Heart left ventricle (tissue), 16 donors: ENCODE measurements around the gene OR7A5. TPM values are rescaled to one million over a fixed set of nuclear protein-coding genes. Genes with fewer than 3 reads are reported as not detected.
"Not testable (repeated sequence)": the region's sequence is repeated elsewhere in the genome, so short reads cannot be mapped to it uniquely, and the experiment has no call there.

Experiments
- ATAC-seq, 4 donors: fragments of 200-7000 bp; cut with Tn5 transposase; one replicate each; pipeline ENCODE4 v1.9.1; 2020 to 2022; ENCODE audit warnings: moderate library complexity in 4 of 4, mild to moderate bottlenecking in 3 of 4, moderate number of reproducible peaks in 1 of 4
- DNase-seq, 5 donors: peaks; one replicate each; pipeline ENCODE4 v3.0.0-alpha.2; 2020
- H3K27ac ChIP-seq, 12 donors: fragments of 200-600 bp; sonication (generic) in 4 of 12; one replicate each; pipeline versions ENCODE4 v1.5.0 to v1.8.0; 2016 to 2022; ENCODE audit warnings: mild to moderate bottlenecking in 2 of 12
- H3K27me3 ChIP-seq, 9 donors: fragments of 200-600 bp; sonication (generic) in 2 of 9; one replicate each; pipeline versions ENCODE4 v1.5.1 to v1.8.0; 2016 to 2022; ENCODE audit warnings: mild to moderate bottlenecking in 3 of 9
- H3K36me3 ChIP-seq, 9 donors: fragments of 200-600 bp; sonication (generic) in 2 of 9; one replicate each; pipeline versions ENCODE4 v1.5.0 to v1.8.0; 2018 to 2022; ENCODE audit warnings: mild to moderate bottlenecking in 2 of 9
- H3K4me1 ChIP-seq, 12 donors: fragments of 200-600 bp; sonication (generic) in 4 of 12; one replicate each; pipeline versions ENCODE4 v1.5.0 to v1.8.0; 2016 to 2022; ENCODE audit warnings: mild to moderate bottlenecking in 3 of 12
- H3K4me3 ChIP-seq, 12 donors: fragments of 200-600 bp; sonication (generic) in 4 of 12; one replicate each; pipeline versions ENCODE4 v1.5.0 to v1.8.0; 2017 to 2022; ENCODE audit warnings: mild to moderate bottlenecking in 9 of 12, moderate library complexity in 4 of 12
- H3K9me3 ChIP-seq, 12 donors: fragments of 200-600 bp; sonication (generic) in 4 of 12; one replicate each; pipeline versions ENCODE4 v1.5.0 to v1.8.0; 2016 to 2022; ENCODE audit warnings: mild to moderate bottlenecking in 1 of 12
- CTCF ChIP-seq, 12 donors: fragments of 200-600 bp; sonication (generic) in 4 of 12; IDR thresholded peaks; one replicate each; pipeline versions ENCODE4 v1.5.0 to v1.8.0; 2018 to 2022; ENCODE audit warnings: antibody characterized with exemption in 12 of 12, mild to moderate bottlenecking in 5 of 12
- POLR2A ChIP-seq, 2 donors: fragments of 450-650 bp; IDR thresholded peaks; one replicate each; pipeline ENCODE4 v1.6.1; 2017; ENCODE audit warnings: antibody characterized with exemption in 2 of 2, mild to moderate bottlenecking in 2 of 2, moderate library complexity in 2 of 2
- whole genome bisulfite sequencing, 4 donors: extraction: QIAGEN DNeasy Blood & Tissue Kit in 2 of 4; methylation state at CpG; one replicate each; pipeline versions ENCODE4 v1.1.5 to v1.1.7; 2013 to 2018; 5-methylcytosine and 5-hydroxymethylcytosine counted together
- intact Hi-C, 10 donors: fragments of 100-400 bp; cut with DNase I; formaldehyde crosslinking; loops; one replicate each; pipeline versions ENCODE4 v1.11.1 to v1.14.2; 2022
- polyA plus RNA-seq, 2 donors: library from polyadenylated mRNA; stranded (reverse); fragments of 200-250 nt; gene quantifications; one replicate each; pipeline ENCODE4 v1.2.3, GENCODE V29; 2013
- total RNA-seq, 9 donors: library from RNA; depleted of rRNA in 2 of 9; stranded (reverse); fragments of >200 nt in 2 of 9; fragmentation: NEBNext Ultra II Directional in 3 of 9; extraction: Animal tissue kit (Norgen Biotek cat#: 25700) in 3 of 9; gene quantifications; one replicate each; pipeline versions ENCODE4 v1.1.0 to v1.2.4, GENCODE V29; 2016 to 2023
- donor health status: ischemic (EF 13 %, LVEDD 7.1; RV severe dilation, severe dysfunction).
- donor health status: healthy with polysubstance abuse.
- donor health status: DM: no; HTN: yes; CAD: no.
- donor health status: DM: no; HTN: no; CAD: no.
- donor health status: ischemic (EF 25% LVEDD 6.9; RV normal size, moderate dysfunction).
- donor health status: ischemic (EF 25% LVEDD 5.7; RV mildly dilated, moderate dysfunction).
- donor health status: healthy.
- donor health status: DM: yes; HTN: yes; CAD: no.
- donor health status: ischemic (EF 35%, LVEDD 5.7; RV mildly dilated, moderate dysfunction).
- donor health status: nonischemic (EF 11% LVEDD 7.7; RV severe dilation, severe dysfunction).
- donor health status: DM: yes; HTN: yes; CAD: no.
- donor health status: PGD.
- donor health status: ischemic (EF 29% LVEDD 5.4; RV normal size, mild dysfunction).
- donor health status: nonischemic (EF 23%, LVEDD 6.1; RV moderate dilation, normal function).

OR7A5 gene
- total and polyA plus RNA-seq, 11 donors: not detected

- WGBS, 4 donors: 89 to 94% (median 90%) methylated on average over 10 to 11 of the region's 11 CpGs
Measured at GRCh38 chr19:14796021-14796420, 39.0 kb downstream of the OR7A5 start.

GRCh38 chr19:14795078-14795721, 39.8 kb downstream of the OR7A5 start:
- peaks cover 0 to 8% (median 0%) of the 10 kb centered on the region in 9 donors for H3K27me3 ChIP-seq
- H3K4me1 ChIP-seq: peaks cover 0 to 12% (median 0%) of the 10 kb centered on the region in 12 donors
- H3K4me3 ChIP-seq: no peak overlapping the region
- intact Hi-C loops: no loop called here
- TF ChIP-seq CTCF (IDR thresholded peaks at IDR 0.05) (no peak), POLR2A (IDR thresholded peaks at IDR 0.05) (no peak)
- ATAC-seq (no peak), DNase-seq (no peak)
- peaks cover 0 to 4% (median 0%) of the 10 kb centered on the region in 12 donors for H3K9me3 ChIP-seq
- no peaks in the 10 kb centered on the region for H3K36me3 ChIP-seq
- 82 to 84% (median 84%) methylated on average over 5 of the region's 5 CpGs for WGBS, 4 donors
- no peak overlapping the region for H3K27ac ChIP-seq

More at GRCh38 chr19:14796021-14796420, 39.0 kb downstream of the OR7A5 start:
- TF ChIP-seq POLR2A (IDR thresholded peaks at IDR 0.05): no peak
- no peak for TF ChIP-seq CTCF (IDR thresholded peaks at IDR 0.05)
- Histone ChIP-seq H3K27me3 (peaks cover 0 to 8% (median 0%) of the 10 kb centered on the region in 9 donors), H3K27ac (no peak overlapping the region), H3K9me3 (peaks cover 0 to 4% (median 0%) of the 10 kb centered on the region in 12 donors), H3K36me3 (no peaks in the 10 kb centered on the region), H3K4me1 (peaks cover 0 to 12% (median 0%) of the 10 kb centered on the region in 12 donors), H3K4me3 (no peak overlapping the region)
- ATAC-seq: no peak
- intact Hi-C loops: no loop called here
- no peak for DNase-seq

- peaks cover 0 to 15% (median 0%) of the 10 kb centered on the region in 12 donors for H3K4me1 ChIP-seq
- 75 to 83% (median 80%) methylated on average over 6 of the region's 6 CpGs for WGBS, 4 donors
Measured at GRCh38 chr19:14792250-14792649, 42.7 kb downstream of the OR7A5 start.

GRCh38 chr19:14786421-14786851, 48.5 kb downstream of the OR7A5 start:
- Histone ChIP-seq H3K4me1 (peaks cover 0 to 41% (median 0%) of the 10 kb centered on the region in 12 donors), H3K27me3 (peaks cover 0 to 16% (median 5%) of the 10 kb centered on the region in 9 donors), H3K4me3 (no peak overlapping the region), H3K36me3 (no peaks in the 10 kb centered on the region), H3K27ac (no peak overlapping the region), H3K9me3 (peaks cover 0 to 6% (median 0%) of the 10 kb centered on the region in 12 donors)
- WGBS, 4 donors: 18 to 27% (median 19%) methylated on average over 15 to 18 of the region's 18 CpGs
- DNase-seq (peak in 4 of 5 donors; percentile 28 to 71 (median 35)), ATAC-seq (peak in 1 of 4 donors; percentile 15)
- intact Hi-C loops: loop anchor here in 3 of 10 donors (1.0 to 10.0 kb wide), 3 partner anchors 98 to 102 kb away; partner anchors contain the start of gene OR7A17 (in 2 of the 3)
- TF ChIP-seq CTCF (IDR thresholded peaks at IDR 0.05) (peak; percentile 24 to 72 (median 46)), POLR2A (IDR thresholded peaks at IDR 0.05) (no peak)

More at GRCh38 chr19:14792250-14792649, 42.7 kb downstream of the OR7A5 start:
- DNase-seq, H3K27me3 ChIP-seq, H3K4me3 ChIP-seq, ATAC-seq, H3K36me3 ChIP-seq, H3K27ac ChIP-seq, H3K9me3 ChIP-seq: not testable (repeated sequence)
- intact Hi-C loops: loop anchor here in 1 of 10 donors (5.0 kb wide), 1 partner anchor 95 kb away; the partner anchor contains the start of gene OR7A17

GRCh38 chr19:14785102-14785793, 49.7 kb downstream of the OR7A5 start:
- Histone ChIP-seq H3K27ac (peak overlapping the region in 2 of 12 donors; percentile 24 to 76), H3K4me1 (peaks cover 0 to 41% (median 0%) of the 10 kb centered on the region in 12 donors), H3K27me3 (peaks cover 0 to 16% (median 5%) of the 10 kb centered on the region in 9 donors)
- H3K4me3 ChIP-seq, H3K9me3 ChIP-seq, H3K36me3 ChIP-seq: not testable (repeated sequence)
- intact Hi-C loops: loop anchor here in 2 of 10 donors (5.0 to 10.0 kb wide), 2 partner anchors 100 to 102 kb away; partner anchors contain the start of gene OR7A17 (in 2 of the 2)
- ATAC-seq: peak; percentile 17 to 91 (median 87)
- DNase-seq: peak in 4 of 5 donors; percentile 40 to 56 (median 48)
- WGBS, 4 donors: 51 to 59% (median 54%) methylated on average over 8 to 9 of the region's 11 CpGs

- ATAC-seq: peak; percentile 66 to 91 (median 88)
Measured at GRCh38 chr19:14784730-14785101, 50.3 kb downstream of the OR7A5 start.

GRCh38 chr19:14783410-14783998, 51.5 kb downstream of the OR7A5 start:
- intact Hi-C loops: loop anchor here in 1 of 10 donors (10.0 kb wide), 1 partner anchor 101 kb away; the partner anchor contains the start of gene OR7A17
- peaks cover 0 to 41% (median 0%) of the 10 kb centered on the region in 12 donors for H3K4me1 ChIP-seq
- WGBS, 4 donors: 54 to 66% (median 59%) methylated on average over 8 of the region's 8 CpGs
- DNase-seq, H3K4me3 ChIP-seq, H3K36me3 ChIP-seq, H3K9me3 ChIP-seq: not testable (repeated sequence)
- peak in 1 of 4 donors; percentile 35 for ATAC-seq
- H3K27me3 ChIP-seq: peaks cover 0 to 16% (median 5%) of the 10 kb centered on the region in 9 donors
- H3K27ac ChIP-seq: peak overlapping the region in 1 of 12 donors; percentile 79

More at GRCh38 chr19:14784730-14785101, 50.3 kb downstream of the OR7A5 start:
- WGBS, 4 donors: 45 to 55% (median 49%) methylated on average over 9 of the region's 10 CpGs
- H3K36me3 ChIP-seq, H3K4me3 ChIP-seq, H3K9me3 ChIP-seq: not testable (repeated sequence)
- intact Hi-C loops: loop anchor here in 2 of 10 donors (5.0 to 10.0 kb wide), 2 partner anchors 100 to 103 kb away; partner anchors contain the start of gene OR7A17 (in 2 of the 2)
- Histone ChIP-seq H3K27me3 (peaks cover 0 to 16% (median 5%) of the 10 kb centered on the region in 9 donors), H3K27ac (peak overlapping the region in 1 of 12 donors; percentile 76), H3K4me1 (peaks cover 0 to 41% (median 0%) of the 10 kb centered on the region in 12 donors)
- peak; percentile 59 to 82 (median 66) for DNase-seq
